HepG2 (cell line): ENCODE measurements around the gene DYSF. TPM values are rescaled to one million over a fixed set of nuclear protein-coding genes. Genes with fewer than 3 reads are reported as not detected.

Experiments
- EP300 ChIP-seq, 3 experiments: sonication (generic) in 1 of 3; formaldehyde crosslinking in 1 of 3; IDR thresholded peaks; 2 replicates each; pipeline versions ENCODE4 v1.5.1 to v1.6.1; 2011 to 2020; ENCODE audit warnings: low read depth in 2 of 3, low read length in 2 of 3, borderline replicate concordance in 1 of 3, improper control_type of control experiment in 1 of 3, mild to moderate bottlenecking in 1 of 3, missing genetic modification reagents in 1 of 3, moderate library complexity in 1 of 3
- KDM4B ChIP-seq: sonication (generic); formaldehyde crosslinking; IDR thresholded peaks from 2 replicates; pipeline ENCODE4 v1.4.0; 2020; ENCODE audit warnings: missing genetic modification reagents
- KIAA2018 ChIP-seq: sonication (generic); formaldehyde crosslinking; IDR thresholded peaks from 2 replicates; pipeline ENCODE4 v1.5.0; 2020; ENCODE audit warnings: mild to moderate bottlenecking, missing genetic modification reagents, borderline replicate concordance
- ZNF549 ChIP-seq: sonication (generic); formaldehyde crosslinking; IDR thresholded peaks from 2 replicates; pipeline ENCODE4 v1.5.0; 2020; ENCODE audit warnings: missing genetic modification reagents
- polyA plus RNA-seq, 8 experiments: library from polyadenylated mRNA; depleted of rRNA in 3 of 8; stranded (reverse) in 7 of 8; unstranded in 1 of 8; fragments of >200 nt; fragmentation: Illumina TruSeq in 4 of 8; extraction: Trizol in 4 of 8; gene quantifications; 2 replicates each; pipeline versions ENCODE4 v1.2.1 to v1.2.3, GENCODE V29; 2011 to 2016; ENCODE audit warnings: low read depth in 4 of 8, missing spikeins in 1 of 8, mixed read lengths in 1 of 8; ENCODE audit not compliant: insufficient read depth in 1 of 8
- total RNA-seq, 5 experiments: library from RNA; depleted of rRNA; stranded (reverse); fragments of >200 nt; fragmentation: Illumina TruSeq; extraction: Trizol; gene quantifications; 2 replicates each; pipeline ENCODE4 v1.2.3, GENCODE V29; 2016; ENCODE audit warnings: low read depth in 1 of 5
- TF ChIP-seq, protein P1 (sequence below): sonication (generic); formaldehyde crosslinking; IDR thresholded peaks from 2 replicates; pipeline ENCODE4 v1.4.0; 2020; ENCODE audit warnings: mild to moderate bottlenecking, missing genetic modification reagents

Gene DYSF
- total and polyA plus RNA-seq, 2 of the 13 experiments (the other 11 are each of a cell fraction or from before 2014, with no cell fraction given) = 0.15 to 2.4 TPM

- TF ChIP-seq, protein P1, sequence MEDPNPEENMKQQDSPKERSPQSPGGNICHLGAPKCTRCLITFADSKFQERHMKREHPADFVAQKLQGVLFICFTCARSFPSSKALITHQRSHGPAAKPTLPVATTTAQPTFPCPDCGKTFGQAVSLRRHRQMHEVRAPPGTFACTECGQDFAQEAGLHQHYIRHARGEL = no peak
- TF ChIP-seq KIAA2018 = no peak
- no peak for TF ChIP-seq KDM4B (CRISPR knock-in tag)
- TF ChIP-seq EP300 (IDR thresholded peaks at IDR 0.05; ENCODE audit: low read depth in 2 of 2, low read length in 2 of 2) = no peak
- no peak for TF ChIP-seq EP300 (CRISPR knock-in tag; IDR thresholded peaks at IDR 0.05; ENCODE audit: borderline replicate concordance)
- no peak for TF ChIP-seq ZNF549
These were observed 206.6 kb downstream of the DYSF start (continued) for GRCh38 chr2:71659868-71660518.
